Bronchial epithelial cell (primary cell): ENCODE data around the gene RIOK3. TPM values are rescaled to one million over a fixed set of nuclear protein-coding genes. Genes with fewer than 3 reads are reported as not detected.

Experiments
- DNase-seq: peaks from one replicate; pipeline ENCODE4 v3.0.0-alpha.2; 2010; ENCODE audit warnings: low read depth
- FAIRE-seq: peaks from 2 replicates; lab custom pipeline; 2011; peaks lifted over from hg19 to GRCh38; lab: Jason Lieb, UNC
- H3K27me3 ChIP-seq: 2 replicates; pipeline ENCODE4 v1.5.1; 2011; ENCODE audit warnings: low read length; ENCODE audit not compliant: control insufficient read depth, insufficient read depth
- H3K36me3 ChIP-seq: 2 replicates; pipeline ENCODE4 v1.5.1; 2011; ENCODE audit warnings: low read length; ENCODE audit not compliant: control insufficient read depth, insufficient read depth
- H3K4me3 ChIP-seq: 2 replicates; pipeline ENCODE4 v1.5.1; 2011; ENCODE audit warnings: mild to moderate bottlenecking, low read depth, low read length, control low read depth
- CTCF ChIP-seq: IDR thresholded peaks from 2 replicates; pipeline ENCODE4 v1.5.1; 2011; ENCODE audit warnings: mild to moderate bottlenecking, moderate library complexity, low read length, control low read depth, inconsistent platforms; ENCODE audit not compliant: insufficient read depth, severe bottlenecking
- total RNA-seq: library from RNA; depleted of rRNA; stranded (reverse); fragments of >200 nt; gene quantifications from 2 replicates; pipeline ENCODE4 v1.2.1, GENCODE V29; 2014

RIOK3 gene
- total RNA-seq, 1 donor from 2014 or later = 144 TPM

DNA sequence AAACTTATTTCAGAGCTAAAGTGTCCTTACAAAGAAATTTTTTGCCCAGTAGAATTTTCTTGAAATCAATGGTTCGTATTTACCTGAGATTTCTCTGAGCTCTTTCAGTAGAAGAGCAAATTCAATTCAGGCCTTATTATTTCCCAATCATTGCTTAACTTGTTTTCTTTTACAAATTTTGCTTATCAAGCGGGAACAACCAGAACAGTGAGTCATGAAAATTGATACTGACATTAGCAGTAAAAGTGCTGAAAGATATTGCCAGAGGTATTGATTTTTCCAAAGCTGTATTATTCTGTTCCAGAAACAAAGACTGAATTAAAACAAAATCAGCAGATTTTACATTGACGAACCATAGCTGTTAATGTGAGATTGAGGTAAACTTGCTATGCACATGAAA, 10.1 kb upstream of the RIOK3 start:
- DNase-seq (peak; percentile 58), FAIRE-seq (no peak)
- no peak for TF ChIP-seq CTCF
- no peak overlapping the region for H3K4me3 ChIP-seq
- H3K27me3 ChIP-seq = no peaks in the 10 kb centered on the region
- no peaks in the 10 kb centered on the region for H3K36me3 ChIP-seq

- TF ChIP-seq CTCF = no peak
- H3K27me3 ChIP-seq = no peaks in the 10 kb centered on the region
- no peak for DNase-seq
- no peaks in the 10 kb centered on the region for H3K36me3 ChIP-seq
- no peak for FAIRE-seq
- H3K4me3 ChIP-seq = no peak overlapping the region
Observed at GRCh38 chr18:23448291-23448690, 4.8 kb upstream of the RIOK3 start.

- FAIRE-seq (no peak), DNase-seq (no peak)
- Histone ChIP-seq H3K27me3 (no peaks in the 10 kb centered on the region), H3K36me3 (no peaks in the 10 kb centered on the region), H3K4me3 (no peak overlapping the region)
- no peak for TF ChIP-seq CTCF
Observed at GRCh38 chr18:23450022-23450421, 3.1 kb upstream of the RIOK3 start.

GRCh38 chr18:23451011-23451410, 2.1 kb upstream of the RIOK3 start:
- no peak overlapping the region for H3K4me3 ChIP-seq
- no peak for FAIRE-seq
- H3K36me3 ChIP-seq = no peaks in the 10 kb centered on the region
- TF ChIP-seq CTCF = no peak
- no peaks in the 10 kb centered on the region for H3K27me3 ChIP-seq
- DNase-seq = no peak

DNA sequence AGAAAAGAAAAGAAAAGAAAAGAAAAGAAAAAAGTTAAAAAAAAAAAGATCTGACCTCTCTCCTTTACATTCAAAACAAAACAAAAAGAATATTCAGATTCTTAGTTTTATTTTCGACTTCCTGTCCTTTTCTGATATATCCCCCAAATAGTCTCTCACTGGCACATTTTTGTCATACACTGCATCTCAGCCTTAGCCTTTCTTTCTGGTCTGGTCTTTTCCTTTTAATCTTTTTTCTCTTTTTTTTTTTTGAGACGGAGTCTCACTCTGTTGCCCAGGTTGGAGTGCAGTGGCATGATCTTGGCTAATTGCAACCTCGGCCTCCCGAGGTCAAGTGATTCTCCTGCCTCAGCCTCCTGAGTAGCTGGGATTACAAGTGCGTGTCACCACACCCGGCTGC, 1.6 kb upstream of the RIOK3 start:
- Histone ChIP-seq H3K36me3 (no peaks in the 10 kb centered on the region), H3K27me3 (no peaks in the 10 kb centered on the region), H3K4me3 (no peak overlapping the region)
- FAIRE-seq (no peak), DNase-seq (no peak)
- no peak for TF ChIP-seq CTCF

DNA sequence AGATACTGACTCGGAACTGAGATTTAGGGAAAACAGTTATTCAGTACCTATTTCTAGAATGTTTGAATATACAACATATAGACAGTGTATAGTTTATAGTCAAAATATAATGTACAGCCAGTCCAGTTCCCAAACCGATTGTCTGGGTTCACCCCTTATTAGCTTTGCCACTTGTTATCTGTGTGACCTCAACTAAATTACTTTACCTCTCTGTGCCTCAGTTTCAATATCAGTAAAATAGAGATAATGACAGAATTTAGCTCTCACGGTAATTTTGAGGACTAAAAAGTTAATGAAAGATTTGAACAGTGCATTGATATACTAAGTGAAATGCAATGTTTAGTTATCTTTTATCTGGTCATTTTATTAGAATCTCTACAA, 750 bp upstream of the RIOK3 start:
- DNase-seq = no peak
- no peak for TF ChIP-seq CTCF
- H3K27me3 ChIP-seq = no peaks in the 10 kb centered on the region
- H3K36me3 ChIP-seq = no peaks in the 10 kb centered on the region
- H3K4me3 ChIP-seq = peak overlapping the region; percentile 73
- no peak for FAIRE-seq
